Transverse colon (tissue), 3 donors: Measurements from ENCODE around the gene MINDY1.

ENCODE experiments used
- POLR2A ChIP-seq: fragments of 450-650 bp; IDR thresholded peaks from one replicate; pipeline ENCODE4 v1.6.1; 2016; ENCODE audit warnings: antibody characterized with exemption, mild to moderate bottlenecking, moderate library complexity
- TF ChIP-seq, protein P1 (sequence below), 5 experiments: fragments of 200-600 bp in 3 of 5; fragments of 450-650 bp in 2 of 5; sonication (generic) in 3 of 5; IDR thresholded peaks; 1 replicate in 2 of 5; 2 replicates in 3 of 5; pipeline ENCODE4 v1.5.1; 2016 to 2017; ENCODE audit warnings: antibody characterized with exemption in 5 of 5, inconsistent platforms in 3 of 5, mild to moderate bottlenecking in 2 of 5, moderate library complexity in 1 of 5

DNA sequence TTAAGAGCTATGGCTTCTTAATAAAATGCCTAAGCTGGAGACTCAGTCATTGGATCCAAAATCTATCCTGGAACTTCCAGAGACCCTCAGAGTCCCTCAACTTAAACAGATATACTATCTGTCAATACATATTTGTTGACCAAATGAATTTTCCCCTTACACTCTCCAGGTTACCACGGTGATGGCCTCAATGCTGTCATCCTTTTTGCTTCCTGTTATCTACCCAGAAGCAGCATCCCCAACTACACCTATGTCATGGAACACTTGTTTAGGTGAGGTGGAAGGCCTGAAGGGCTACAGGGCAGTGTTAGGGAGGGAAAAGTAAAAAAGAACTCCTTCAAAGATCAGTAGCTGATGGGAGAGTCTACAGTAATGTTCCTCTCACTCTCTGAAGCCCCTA is 36.5 kb upstream of the MINDY1 start:
- TF ChIP-seq, protein P1, sequence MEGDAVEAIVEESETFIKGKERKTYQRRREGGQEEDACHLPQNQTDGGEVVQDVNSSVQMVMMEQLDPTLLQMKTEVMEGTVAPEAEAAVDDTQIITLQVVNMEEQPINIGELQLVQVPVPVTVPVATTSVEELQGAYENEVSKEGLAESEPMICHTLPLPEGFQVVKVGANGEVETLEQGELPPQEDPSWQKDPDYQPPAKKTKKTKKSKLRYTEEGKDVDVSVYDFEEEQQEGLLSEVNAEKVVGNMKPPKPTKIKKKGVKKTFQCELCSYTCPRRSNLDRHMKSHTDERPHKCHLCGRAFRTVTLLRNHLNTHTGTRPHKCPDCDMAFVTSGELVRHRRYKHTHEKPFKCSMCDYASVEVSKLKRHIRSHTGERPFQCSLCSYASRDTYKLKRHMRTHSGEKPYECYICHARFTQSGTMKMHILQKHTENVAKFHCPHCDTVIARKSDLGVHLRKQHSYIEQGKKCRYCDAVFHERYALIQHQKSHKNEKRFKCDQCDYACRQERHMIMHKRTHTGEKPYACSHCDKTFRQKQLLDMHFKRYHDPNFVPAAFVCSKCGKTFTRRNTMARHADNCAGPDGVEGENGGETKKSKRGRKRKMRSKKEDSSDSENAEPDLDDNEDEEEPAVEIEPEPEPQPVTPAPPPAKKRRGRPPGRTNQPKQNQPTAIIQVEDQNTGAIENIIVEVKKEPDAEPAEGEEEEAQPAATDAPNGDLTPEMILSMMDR (IDR thresholded peaks at IDR 0.05) = no peak
- TF ChIP-seq POLR2A = no peak
